ENCODE results near the gene FBH1. TPM values are rescaled to one million over a fixed set of nuclear protein-coding genes. Genes with fewer than 3 reads are reported as not detected.

FBH1 gene
- total and polyA plus RNA-seq, 7 donors = 32.4 to 59.3 (median 43.2) TPM

GRCh38 chr10:5968681-5969453 lies 78.8 kb downstream of the FBH1 start:
- TF ChIP-seq CTCF (IDR thresholded peaks at IDR 0.05) = no peak
- Histone ChIP-seq H3K27me3 (ENCODE audit: insufficient read depth in 3 of 3, low read length in 2 of 3) (no peaks in the 10 kb centered on the region), H3K36me3 (ENCODE audit: insufficient read depth in 1 of 2, low read depth in 1 of 2) (peaks cover 0 to 14% of the 10 kb centered on the region in 2 donors), H3K27ac (no peak overlapping the region), H3K4me1 (no peaks in the 10 kb centered on the region), H3K4me3 (no peak overlapping the region), H3K9me3 (no peaks in the 10 kb centered on the region)
- DNase-seq = no peak
- no peak for ATAC-seq
- 93 to 96% (median 94%) methylated on average over 9 of the region's 9 CpGs for WGBS, 3 donors
- intact Hi-C loops (cut with DNase I) = no loop called here

GRCh38 chr10:5970066-5970465 lies 80.0 kb downstream of the FBH1 start:
- H3K36me3 ChIP-seq (ENCODE audit: insufficient read depth in 1 of 2, low read depth in 1 of 2) = peaks cover 0 to 10% of the 10 kb centered on the region in 2 donors
- TF ChIP-seq CTCF (IDR thresholded peaks at IDR 0.05) = no peak
- no peaks in the 10 kb centered on the region for H3K9me3 ChIP-seq
- 88 to 96% (median 93%) methylated on average over 2 of the region's 2 CpGs for WGBS, 3 donors
- no peak overlapping the region for H3K27ac ChIP-seq
- no peak overlapping the region for H3K4me3 ChIP-seq
- ATAC-seq = no peak
- peaks cover under 1% of the 10 kb centered on the region for H3K4me1 ChIP-seq
- H3K27me3 ChIP-seq (ENCODE audit: insufficient read depth in 3 of 3, low read length in 2 of 3) = no peaks in the 10 kb centered on the region
- intact Hi-C loops (cut with DNase I) = loop anchor here in 1 of 2 donors (10.0 kb wide), 1 partner anchor 155 kb away; the partner anchor contains the start of gene GDI2
- DNase-seq = no peak

GRCh38 chr10:5970527-5970926 lies 80.5 kb downstream of the FBH1 start:
- WGBS, 3 donors = 95 to 97% (median 95%) methylated on average over 3 of the region's 3 CpGs
- Histone ChIP-seq H3K27ac (peak overlapping the region; percentile 25), H3K4me1 (peaks cover 5% of the 10 kb centered on the region), H3K9me3 (no peaks in the 10 kb centered on the region), H3K27me3 (ENCODE audit: insufficient read depth in 3 of 3, low read length in 2 of 3) (no peaks in the 10 kb centered on the region), H3K4me3 (no peak overlapping the region), H3K36me3 (ENCODE audit: insufficient read depth in 1 of 2, low read depth in 1 of 2) (peaks cover 0 to 7% of the 10 kb centered on the region in 2 donors)
- no peak for TF ChIP-seq CTCF (IDR thresholded peaks at IDR 0.05)
- intact Hi-C loops (cut with DNase I) = loop anchor here in 1 of 2 donors (10.0 kb wide), 1 partner anchor 156 kb away; the partner anchor contains the start of gene GDI2
- DNase-seq = no peak
- ATAC-seq = no peak

GRCh38 chr10:5971315-5971832 lies 81.3 kb downstream of the FBH1 start:
- no peak for TF ChIP-seq CTCF (IDR thresholded peaks at IDR 0.05)
- Histone ChIP-seq H3K4me1 (peaks cover 7% of the 10 kb centered on the region), H3K27me3 (ENCODE audit: insufficient read depth in 3 of 3, low read length in 2 of 3) (no peaks in the 10 kb centered on the region), H3K27ac (peak overlapping the region; percentile 25), H3K9me3 (no peaks in the 10 kb centered on the region), H3K36me3 (ENCODE audit: insufficient read depth in 1 of 2, low read depth in 1 of 2) (no peaks in the 10 kb centered on the region), H3K4me3 (no peak overlapping the region)
- DNase-seq = no peak
- ATAC-seq = peak in 3 of 4 donors; percentile 30 to 50 (median 37)
- intact Hi-C loops (cut with DNase I) = loop anchor here in 1 of 2 donors (10.0 kb wide), 1 partner anchor 157 kb away; the partner anchor contains the start of gene GDI2
- WGBS, 3 donors = 69 to 86% (median 69%) methylated on average over 8 of the region's 8 CpGs
